Parathyroid adenoma (tissue), 2 donors: ENCODE data around the gene SCGB3A1.
A peak's percentile ranks its signal among the peaks of the same experiment; 100 is the strongest.

Source experiments
- H2AFZ ChIP-seq: fragments of 300-600 bp; sonication (generic); one replicate; pipeline ENCODE4 v1.7.0; 2017; ENCODE audit warnings: antibody characterized with exemption, mild to moderate bottlenecking
- H3K27ac ChIP-seq: fragments of 300-600 bp; sonication (generic); one replicate; pipeline ENCODE4 v1.7.0; 2017
- H3K27me3 ChIP-seq: fragments of 300-600 bp; sonication (generic); one replicate; pipeline ENCODE4 v1.7.0; 2017; ENCODE audit warnings: low read length; ENCODE audit not compliant: control insufficient read depth, insufficient read depth
- H3K36me3 ChIP-seq: fragments of 300-600 bp; sonication (generic); one replicate; pipeline ENCODE4 v1.7.0; 2017; ENCODE audit warnings: low read length; ENCODE audit not compliant: control insufficient read depth, insufficient read depth
- H3K4me1 ChIP-seq: fragments of 300-600 bp; sonication (generic); one replicate; pipeline ENCODE4 v1.7.0; 2017; ENCODE audit warnings: control low read depth
- H3K4me2 ChIP-seq: fragments of 300-600 bp; sonication (generic); one replicate; pipeline ENCODE4 v1.7.0; 2017; ENCODE audit warnings: low read length
- H3K4me3 ChIP-seq: fragments of 300-600 bp; sonication (generic); one replicate; pipeline ENCODE4 v1.7.0; 2017; ENCODE audit warnings: low read depth, low read length
- H3K79me2 ChIP-seq: fragments of 300-600 bp; sonication (generic); one replicate; pipeline ENCODE4 v1.7.0; 2017; ENCODE audit warnings: control low read depth
- H3K9ac ChIP-seq: fragments of 300-600 bp; sonication (generic); one replicate; pipeline ENCODE4 v1.7.0; 2017; ENCODE audit warnings: mild to moderate bottlenecking
- H3K9me3 ChIP-seq: fragments of 300-600 bp; sonication (generic); one replicate; pipeline ENCODE4 v1.7.0; 2017; ENCODE audit warnings: low read length; ENCODE audit not compliant: control insufficient read depth
- CTCF ChIP-seq: fragments of 300-600 bp; sonication (generic); IDR thresholded peaks from one replicate; pipeline ENCODE4 v1.7.0; 2017; ENCODE audit warnings: antibody characterized with exemption, mild to moderate bottlenecking
- donor health status: primary hyperparathyroidism.

SCGB3A1 gene

GRCh38 chr5:180555168-180555921 is 36.0 kb downstream of the SCGB3A1 start:
- Histone ChIP-seq H3K27ac (no peak overlapping the region), H3K36me3 (no peaks in the 10 kb centered on the region), H3K9me3 (no peaks in the 10 kb centered on the region), H3K9ac (no peak overlapping the region), H3K79me2 (peaks cover under 1% of the 10 kb centered on the region), H2AFZ (no peak overlapping the region), H3K27me3 (no peaks in the 10 kb centered on the region), H3K4me3 (no peak overlapping the region), H3K4me1 (peaks cover 14% of the 10 kb centered on the region), H3K4me2 (peak overlapping the region; percentile 0)
- TF ChIP-seq CTCF = no peak

- Histone ChIP-seq H3K27me3 (no peaks in the 10 kb centered on the region), H3K36me3 (no peaks in the 10 kb centered on the region), H2AFZ (no peak overlapping the region), H3K79me2 (peaks cover 2% of the 10 kb centered on the region), H3K4me1 (peaks cover 12% of the 10 kb centered on the region), H3K27ac (no peak overlapping the region), H3K4me3 (no peak overlapping the region), H3K9ac (no peak overlapping the region), H3K4me2 (no peak overlapping the region), H3K9me3 (no peaks in the 10 kb centered on the region)
- TF ChIP-seq CTCF = no peak
These were observed 37.8 kb downstream of the SCGB3A1 start for GRCh38 chr5:180553530-180553929.

GRCh38 chr5:180548563-180548962 is 42.7 kb downstream of the SCGB3A1 start:
- Histone ChIP-seq H3K27me3 (no peaks in the 10 kb centered on the region), H3K9me3 (no peaks in the 10 kb centered on the region), H3K4me1 (no peaks in the 10 kb centered on the region), H3K79me2 (peaks cover 10% of the 10 kb centered on the region), H2AFZ (no peak overlapping the region), H3K36me3 (no peaks in the 10 kb centered on the region), H3K4me3 (no peak overlapping the region), H3K4me2 (no peak overlapping the region), H3K27ac (no peak overlapping the region), H3K9ac (no peak overlapping the region)
- no peak for TF ChIP-seq CTCF

- no peak overlapping the region for H3K4me2 ChIP-seq
- H3K9me3 ChIP-seq = no peaks in the 10 kb centered on the region
- no peaks in the 10 kb centered on the region for H3K36me3 ChIP-seq
- H3K27me3 ChIP-seq = no peaks in the 10 kb centered on the region
- no peak overlapping the region for H3K4me3 ChIP-seq
- no peak overlapping the region for H3K27ac ChIP-seq
- H2AFZ ChIP-seq = no peak overlapping the region
- no peaks in the 10 kb centered on the region for H3K4me1 ChIP-seq
- H3K9ac ChIP-seq = no peak overlapping the region
- no peak for TF ChIP-seq CTCF
- H3K79me2 ChIP-seq = peaks cover 22% of the 10 kb centered on the region
These were observed 46.1 kb downstream of the SCGB3A1 start for GRCh38 chr5:180545248-180545647.

GRCh38 chr5:180541710-180542109 is 49.6 kb downstream of the SCGB3A1 start:
- Histone ChIP-seq H3K36me3 (no peaks in the 10 kb centered on the region), H3K9me3 (no peaks in the 10 kb centered on the region), H3K27ac (no peak overlapping the region), H3K79me2 (peaks cover 20% of the 10 kb centered on the region), H2AFZ (no peak overlapping the region), H3K4me3 (no peak overlapping the region), H3K27me3 (no peaks in the 10 kb centered on the region), H3K4me1 (no peaks in the 10 kb centered on the region), H3K9ac (no peak overlapping the region), H3K4me2 (no peak overlapping the region)
- no peak for TF ChIP-seq CTCF
